ENCODE results near the gene VWC2L. TPM values are rescaled to one million over a fixed set of nuclear protein-coding genes. Genes with fewer than 3 reads are reported as not detected.

VWC2L gene
- total and polyA plus RNA-seq, 2 donors (not counting 1 experiment from before 2014, with no cell fraction given) = not detected

DNA sequence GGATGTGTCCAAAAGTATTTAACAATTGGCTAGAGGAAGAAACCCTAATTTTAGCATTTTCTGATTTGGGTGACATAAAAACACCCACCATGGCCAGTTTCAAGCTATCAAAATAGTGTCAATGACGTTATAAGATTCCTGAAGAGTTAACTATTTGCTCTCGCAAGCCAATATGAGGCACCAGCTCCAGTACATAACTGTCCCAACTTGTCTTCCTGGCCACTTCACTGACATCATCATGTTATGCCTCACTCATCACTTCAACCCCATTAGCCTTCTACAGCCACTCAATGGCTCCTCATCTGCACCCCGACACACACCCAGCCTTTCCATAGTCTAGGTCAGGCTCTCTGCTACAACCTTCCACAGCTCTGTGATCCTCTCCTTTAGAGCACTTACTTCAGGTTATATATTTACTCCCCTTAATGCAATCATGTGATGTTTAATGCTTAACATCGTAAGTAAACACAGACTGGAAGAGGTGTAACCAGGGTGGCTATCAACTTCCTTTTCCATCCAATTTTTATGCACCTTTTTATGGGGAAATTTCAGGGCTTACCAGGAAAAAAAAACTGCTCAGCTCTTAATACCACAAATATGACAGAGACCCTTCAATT lies 158.7 kb downstream of the VWC2L start:
- DNase-seq (no peak), ATAC-seq (ENCODE audit: low read depth) (no peak)
- H3K27ac ChIP-seq (ENCODE audit: low read length in 2 of 2) = no peak overlapping the region
- no peak overlapping the region for H2AFZ ChIP-seq (ENCODE audit: insufficient read depth, low read depth, low read length, poor library complexity, severe bottlenecking)
- TF ChIP-seq EZH2 (IDR thresholded peaks at IDR 0.05; ENCODE audit: borderline replicate concordance, insufficient read depth, low read depth, low read length, poor library complexity, severe bottlenecking) = no peak
- TF ChIP-seq, protein P1, sequence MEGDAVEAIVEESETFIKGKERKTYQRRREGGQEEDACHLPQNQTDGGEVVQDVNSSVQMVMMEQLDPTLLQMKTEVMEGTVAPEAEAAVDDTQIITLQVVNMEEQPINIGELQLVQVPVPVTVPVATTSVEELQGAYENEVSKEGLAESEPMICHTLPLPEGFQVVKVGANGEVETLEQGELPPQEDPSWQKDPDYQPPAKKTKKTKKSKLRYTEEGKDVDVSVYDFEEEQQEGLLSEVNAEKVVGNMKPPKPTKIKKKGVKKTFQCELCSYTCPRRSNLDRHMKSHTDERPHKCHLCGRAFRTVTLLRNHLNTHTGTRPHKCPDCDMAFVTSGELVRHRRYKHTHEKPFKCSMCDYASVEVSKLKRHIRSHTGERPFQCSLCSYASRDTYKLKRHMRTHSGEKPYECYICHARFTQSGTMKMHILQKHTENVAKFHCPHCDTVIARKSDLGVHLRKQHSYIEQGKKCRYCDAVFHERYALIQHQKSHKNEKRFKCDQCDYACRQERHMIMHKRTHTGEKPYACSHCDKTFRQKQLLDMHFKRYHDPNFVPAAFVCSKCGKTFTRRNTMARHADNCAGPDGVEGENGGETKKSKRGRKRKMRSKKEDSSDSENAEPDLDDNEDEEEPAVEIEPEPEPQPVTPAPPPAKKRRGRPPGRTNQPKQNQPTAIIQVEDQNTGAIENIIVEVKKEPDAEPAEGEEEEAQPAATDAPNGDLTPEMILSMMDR (IDR thresholded peaks at IDR 0.05) = no peak
- WGBS (ENCODE audit: insufficient coverage) = 90% methylated on average over 3 of the region's 4 CpGs
- no peaks in the 10 kb centered on the region for H4K20me1 ChIP-seq (ENCODE audit: control insufficient read depth, insufficient read depth, low read length, poor library complexity, severe bottlenecking)
- no peak overlapping the region for H3K4me3 ChIP-seq (ENCODE audit: control extremely low read depth in 1 of 5, extremely low read depth in 1 of 5, insufficient read depth in 1 of 5, low read depth in 2 of 5, low read length in 4 of 5)
- H3K9me3 ChIP-seq (ENCODE audit: control extremely low read depth in 1 of 3, control insufficient read depth in 2 of 3, insufficient read depth in 1 of 3, low read length in 2 of 3) = no peaks in the 10 kb centered on the region
- no peaks in the 10 kb centered on the region for H3K27me3 ChIP-seq (replicated peaks in 1 of 4; ENCODE audit: control extremely low read depth in 1 of 4, control insufficient read depth in 3 of 4, insufficient read depth in 4 of 4, low read length in 3 of 4)
- H3K9me3 Mint-ChIP-seq (ENCODE audit: insufficient read depth) = peaks cover 5% of the 10 kb centered on the region
- intact Hi-C loops (cut with micrococcal nuclease) = no loop called here
- H3K4me2 ChIP-seq (replicated peaks; ENCODE audit: low read depth, low read length, poor library complexity, severe bottlenecking) = no peak overlapping the region
- no peak overlapping the region for H3K27ac Mint-ChIP-seq
- H3K36me3 ChIP-seq (replicated peaks in 1 of 2; ENCODE audit: control extremely low read depth in 1 of 2, control insufficient read depth in 1 of 2, extremely low read depth in 1 of 2, insufficient read depth in 2 of 2, low read length in 1 of 2) = no peaks in the 10 kb centered on the region
- H3K4me3 Mint-ChIP-seq = no peak overlapping the region
- H3K4me1 ChIP-seq (ENCODE audit: control insufficient read depth in 2 of 2, insufficient read depth in 2 of 2, low read length in 2 of 2) = peaks cover 0 to 1% of the 10 kb centered on the region in 2 donors
- POLR2A ChIA-PET = no interaction called here
- no peaks in the 10 kb centered on the region for H3K27me3 Mint-ChIP-seq
- H3K4me1 Mint-ChIP-seq = peaks cover under 1% of the 10 kb centered on the region
- no peak overlapping the region for H3K9ac ChIP-seq (ENCODE audit: low read length)
- H3K79me2 ChIP-seq (ENCODE audit: control insufficient read depth, insufficient read depth, low read length) = no peaks in the 10 kb centered on the region
- CTCF ChIA-PET = no interaction called here

DNA sequence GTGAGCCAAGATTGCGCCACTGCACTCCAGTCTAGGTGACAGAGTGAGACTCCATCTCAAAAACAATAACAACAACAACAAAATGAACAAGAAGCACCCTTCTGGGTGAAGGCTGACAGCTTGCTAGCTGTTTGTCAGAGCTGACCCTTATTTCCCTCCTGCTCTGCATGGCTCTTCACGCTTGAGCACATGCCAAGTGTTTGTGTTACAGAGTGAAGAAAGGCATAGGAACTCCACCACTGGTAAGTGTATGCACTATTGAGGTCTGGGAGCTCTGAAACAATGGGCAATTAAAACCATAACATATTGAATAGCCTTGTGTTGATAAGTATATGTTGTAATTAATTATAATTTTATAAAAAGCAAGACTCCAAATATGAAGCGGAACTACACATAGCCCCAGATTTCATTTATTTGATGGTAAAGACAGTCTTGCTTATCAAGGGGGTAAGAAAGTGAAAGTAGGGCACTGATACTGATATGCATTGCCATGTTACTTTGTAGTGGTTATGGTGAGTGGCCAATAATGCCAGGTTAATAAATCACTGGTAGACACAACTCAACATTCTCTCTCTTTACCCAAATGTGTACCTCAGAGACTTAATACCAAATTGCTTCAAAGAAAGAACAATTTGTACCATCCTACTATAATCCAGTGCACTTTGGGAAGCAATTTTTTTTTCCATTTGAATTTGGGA lies 163.4 kb downstream of the VWC2L start:
- peaks cover 0 to 6% of the 10 kb centered on the region in 2 donors for H3K4me1 ChIP-seq (ENCODE audit: control insufficient read depth in 2 of 2, insufficient read depth in 2 of 2, low read length in 2 of 2)

More for the DNA sequence above, 163.4 kb downstream of the VWC2L start:
- Mint-ChIP-seq H3K4me1 (peaks cover 9% of the 10 kb centered on the region), H3K9me3 (ENCODE audit: insufficient read depth) (peaks cover 3% of the 10 kb centered on the region), H3K4me3 (no peak overlapping the region), H3K27ac (no peak overlapping the region), H3K27me3 (no peaks in the 10 kb centered on the region)
- ATAC-seq (ENCODE audit: low read depth) (no peak), DNase-seq (no peak)
- Histone ChIP-seq H3K36me3 (replicated peaks in 1 of 2; ENCODE audit: control extremely low read depth in 1 of 2, control insufficient read depth in 1 of 2, extremely low read depth in 1 of 2, insufficient read depth in 2 of 2, low read length in 1 of 2) (no peaks in the 10 kb centered on the region), H3K27me3 (replicated peaks in 1 of 4; ENCODE audit: control extremely low read depth in 1 of 4, control insufficient read depth in 3 of 4, insufficient read depth in 4 of 4, low read length in 3 of 4) (no peaks in the 10 kb centered on the region), H3K79me2 (ENCODE audit: control insufficient read depth, insufficient read depth, low read length) (no peaks in the 10 kb centered on the region), H3K9ac (ENCODE audit: low read length) (no peak overlapping the region), H3K4me3 (ENCODE audit: control extremely low read depth in 1 of 5, extremely low read depth in 1 of 5, insufficient read depth in 1 of 5, low read depth in 2 of 5, low read length in 4 of 5) (no peak overlapping the region), H3K27ac (ENCODE audit: low read length in 2 of 2) (no peak overlapping the region), H3K4me2 (replicated peaks; ENCODE audit: low read depth, low read length, poor library complexity, severe bottlenecking) (no peak overlapping the region), H4K20me1 (ENCODE audit: control insufficient read depth, insufficient read depth, low read length, poor library complexity, severe bottlenecking) (no peaks in the 10 kb centered on the region), H2AFZ (ENCODE audit: insufficient read depth, low read depth, low read length, poor library complexity, severe bottlenecking) (no peak overlapping the region), H3K9me3 (ENCODE audit: control extremely low read depth in 1 of 3, control insufficient read depth in 2 of 3, insufficient read depth in 1 of 3, low read length in 2 of 3) (no peaks in the 10 kb centered on the region)
- CTCF ChIA-PET = no interaction called here
- WGBS (ENCODE audit: insufficient coverage) = no CpG with 5 or more reads among the region's 3 CpGs
- POLR2A ChIA-PET = no interaction called here
- TF ChIP-seq, protein P1 (IDR thresholded peaks at IDR 0.05) = no peak
- no peak for TF ChIP-seq EZH2 (IDR thresholded peaks at IDR 0.05; ENCODE audit: borderline replicate concordance, insufficient read depth, low read depth, low read length, poor library complexity, severe bottlenecking)
- intact Hi-C loops (cut with micrococcal nuclease) = no loop called here

Data from B cell (primary cell).